ENCODE data around the gene SDC4.

SDC4 gene

GRCh38 chr20:45317826-45318225 is 30.4 kb downstream of the SDC4 start:
- DNase-seq: no peak

- DNase-seq: no peak
Measured at GRCh38 chr20:45316150-45317080, 31.8 kb downstream of the SDC4 start.

- no peak for DNase-seq
Measured at GRCh38 chr20:45315672-45316071, 32.6 kb downstream of the SDC4 start.

- DNase-seq: no peak
Measured at GRCh38 chr20:45313943-45314342, 34.3 kb downstream of the SDC4 start.

GRCh38 chr20:45313065-45313695 is 35.0 kb downstream of the SDC4 start:
- no peak for DNase-seq

GRCh38 chr20:45312241-45312640 is 36.0 kb downstream of the SDC4 start:
- DNase-seq: no peak

- no peak for DNase-seq
Measured at GRCh38 chr20:45311589-45312211, 36.5 kb downstream of the SDC4 start.

GRCh38 chr20:45309075-45309474 is 39.1 kb downstream of the SDC4 start:
- DNase-seq: no peak

GRCh38 chr20:45308117-45308778 is 40.0 kb downstream of the SDC4 start, which contains the start of gene MATN4:
TSS of gene MATN4 (minus strand) at chr20:45308299. CDS start at chr20:45305582, 2,717 bp downstream.
- DNase-seq: no peak

- no peak for DNase-seq
Measured at GRCh38 chr20:45307076-45307640, 41.1 kb downstream of the SDC4 start.

- DNase-seq: no peak
Measured at GRCh38 chr20:45306431-45306982, 41.7 kb downstream of the SDC4 start, which contains the start of gene RBPJL. TSS of gene RBPJL (plus strand) at chr20:45306840. CDS start at chr20:45306923, 83 bp downstream.

GRCh38 chr20:45305262-45305661 is 43.0 kb downstream of the SDC4 start:
- DNase-seq: no peak

- no peak for DNase-seq
Measured at GRCh38 chr20:45304464-45304999, 43.7 kb downstream of the SDC4 start.

- DNase-seq: no peak
Measured at GRCh38 chr20:45303586-45304463, 44.4 kb downstream of the SDC4 start.

- no peak for DNase-seq
Measured at GRCh38 chr20:45301824-45302271, 46.4 kb downstream of the SDC4 start.

- no peak for DNase-seq
Measured at GRCh38 chr20:45300961-45301360, 47.3 kb downstream of the SDC4 start.

- no peak for DNase-seq
Measured at GRCh38 chr20:45299786-45300185, 48.4 kb downstream of the SDC4 start.

- DNase-seq: no peak
Measured at GRCh38 chr20:45297786-45298497, 50.3 kb downstream of the SDC4 start.

- DNase-seq: no peak
Measured at GRCh38 chr20:45294659-45295058, 53.6 kb downstream of the SDC4 start.

GRCh38 chr20:45294003-45294368 is 54.2 kb downstream of the SDC4 start:
- no peak for DNase-seq

All from NCI-H1436 treated with DMSO at 0.1 percent for 48 hours (cell line).